Natural killer cell (primary cell): ENCODE measurements around the gene PPIP5K1. TPM values are rescaled to one million over a fixed set of nuclear protein-coding genes. Genes with fewer than 3 reads are reported as not detected.
A peak's percentile ranks its signal among the peaks of the same experiment; 100 is the strongest.

Experiments used
- ATAC-seq, 3 donors: fragments of 150-1000 bp in 2 of 3; fragments of 200-7000 bp in 1 of 3; cut with Tn5 transposase; 1 replicate in 1 of 3; 2 replicates in 2 of 3; pipeline ENCODE4 v1.10.0; 2021; ENCODE audit warnings: mild to moderate bottlenecking in 2 of 3, moderate library complexity in 2 of 3
- DNase-seq, 2 donors: peaks; one replicate each; pipeline versions ENCODE4 v3.0.0 to v3.0.0-alpha.2; 2013 to 2021; ENCODE audit warnings: mixed read lengths in 1 of 2
- H3K27ac ChIP-seq: one replicate; pipeline ENCODE4 v1.5.1; 2013; ENCODE audit warnings: mild to moderate bottlenecking, low read length
- H3K27me3 ChIP-seq: one replicate; pipeline ENCODE4 v1.6.1; 2013; ENCODE audit warnings: low read length; ENCODE audit not compliant: control insufficient read depth, insufficient read depth
- H3K36me3 ChIP-seq: one replicate; pipeline ENCODE4 v1.6.1; 2013; ENCODE audit warnings: low read length; ENCODE audit not compliant: control insufficient read depth, insufficient read depth
- H3K4me1 ChIP-seq: one replicate; pipeline ENCODE4 v1.6.1; 2013; ENCODE audit warnings: low read length; ENCODE audit not compliant: control insufficient read depth, insufficient read depth
- H3K4me3 ChIP-seq: one replicate; pipeline ENCODE4 v1.5.1; 2013; ENCODE audit warnings: low read length
- H3K9me3 ChIP-seq: one replicate; pipeline ENCODE4 v1.6.1; 2013; ENCODE audit warnings: low read length; ENCODE audit not compliant: control insufficient read depth, insufficient read depth
- H3K27ac Mint-ChIP-seq, 2 donors: one replicate each; pipeline ENCODE4 v1.8.0; 2022; ENCODE audit warnings: mild to moderate bottlenecking in 2 of 2, mixed read lengths in 2 of 2, moderate library complexity in 1 of 2
- H3K27me3 Mint-ChIP-seq, 2 donors: one replicate each; pipeline ENCODE4 v1.8.0; 2022; ENCODE audit warnings: low read depth in 2 of 2, mixed read lengths in 2 of 2
- H3K36me3 Mint-ChIP-seq: one replicate; pipeline ENCODE4 v1.8.0; 2022; ENCODE audit warnings: mixed read lengths
- H3K4me1 Mint-ChIP-seq, 2 donors: one replicate each; pipeline ENCODE4 v1.8.0; 2022; ENCODE audit warnings: mixed read lengths in 2 of 2
- H3K4me3 Mint-ChIP-seq: one replicate; pipeline ENCODE4 v1.8.0; 2022; ENCODE audit warnings: mild to moderate bottlenecking, moderate library complexity, mixed read lengths
- H3K9me3 Mint-ChIP-seq, 2 donors: one replicate each; pipeline ENCODE4 v1.8.0; 2022; ENCODE audit warnings: mixed read lengths in 2 of 2
- CTCF ChIP-seq: fragments of 200-600 bp; IDR thresholded peaks from one replicate; pipeline ENCODE4 v1.8.0; 2022; ENCODE audit warnings: antibody characterized with exemption
- WGBS: methylation state at CpG from one replicate; pipeline ENCODE4 v1.1.7; 2013; ENCODE audit warnings: missing lambda C conversion rate; ENCODE audit not compliant: insufficient coverage; 5-methylcytosine and 5-hydroxymethylcytosine counted together
- intact Hi-C: fragments of 100-400 bp; cut with micrococcal nuclease; formaldehyde crosslinking; loops from one replicate; pipeline ENCODE4 v1.14.2; 2022
- total RNA-seq, 4 donors: library from RNA; stranded (reverse); fragments of 120-200 nt in 1 of 4; gene quantifications; one replicate each; pipeline versions ENCODE4 v1.2.3 to v1.2.4, GENCODE V29; 2013 to 2022

The PPIP5K1 gene
- total RNA-seq, 3 donors from 2014 or later (not counting 1 experiment from before 2014, with no cell fraction given): 28.2 to 45.9 (median 38.2) TPM

- H3K9me3 ChIP-seq: no peaks in the 10 kb centered on the region
- Mint-ChIP-seq H3K36me3 (peaks cover 7% of the 10 kb centered on the region), H3K4me1 (peaks cover 24 to 28% of the 10 kb centered on the region in 2 donors), H3K4me3 (peak overlapping the region; percentile 97), H3K9me3 (no peaks in the 10 kb centered on the region), H3K27ac (peak overlapping the region; percentile 93 to 95), H3K27me3 (no peaks in the 10 kb centered on the region)
- no peaks in the 10 kb centered on the region for H3K36me3 ChIP-seq
- no peak for TF ChIP-seq CTCF
- peak overlapping the region; percentile 82 for H3K27ac ChIP-seq
- peaks cover 4% of the 10 kb centered on the region for H3K4me1 ChIP-seq
- 25% methylated on average over 7 of the region's 7 CpGs for WGBS
- ATAC-seq: no peak
- DNase-seq: peak in 1 of 2 donors; percentile 19
- no peaks in the 10 kb centered on the region for H3K27me3 ChIP-seq
- H3K4me3 ChIP-seq: peak overlapping the region; percentile 75
- intact Hi-C loops: no loop called here
Observed at GRCh38 chr15:43492266-43492665, 97.7 kb downstream of the PPIP5K1 start.

GRCh38 chr15:43489191-43489590 is 100.8 kb downstream of the PPIP5K1 start:
- Histone ChIP-seq H3K4me3 (no peak overlapping the region), H3K27me3 (no peaks in the 10 kb centered on the region), H3K27ac (no peak overlapping the region), H3K4me1 (peaks cover 4% of the 10 kb centered on the region), H3K9me3 (no peaks in the 10 kb centered on the region), H3K36me3 (peaks cover 4% of the 10 kb centered on the region)
- ATAC-seq (no peak), DNase-seq (no peak)
- H3K9me3 Mint-ChIP-seq: no peaks in the 10 kb centered on the region
- no peak overlapping the region for H3K4me3 Mint-ChIP-seq
- whole genome bisulfite sequencing: 20% methylated on average over 1 of the region's 1 CpG
- H3K27me3 Mint-ChIP-seq: no peaks in the 10 kb centered on the region
- H3K4me1 Mint-ChIP-seq: peaks cover 24 to 28% of the 10 kb centered on the region in 2 donors
- no peak for TF ChIP-seq CTCF
- H3K27ac Mint-ChIP-seq: no peak overlapping the region
- intact Hi-C loops: no loop called here
- H3K36me3 Mint-ChIP-seq: peaks cover 7% of the 10 kb centered on the region

- Histone ChIP-seq H3K27ac (no peak overlapping the region), H3K36me3 (peaks cover 6% of the 10 kb centered on the region), H3K4me1 (peaks cover 4% of the 10 kb centered on the region), H3K9me3 (no peaks in the 10 kb centered on the region), H3K4me3 (no peak overlapping the region), H3K27me3 (no peaks in the 10 kb centered on the region)
- ATAC-seq: no peak
- H3K9me3 Mint-ChIP-seq: no peaks in the 10 kb centered on the region
- DNase-seq: no peak
- no peak overlapping the region for H3K4me3 Mint-ChIP-seq
- intact Hi-C loops: no loop called here
- H3K4me1 Mint-ChIP-seq: peaks cover 23 to 28% of the 10 kb centered on the region in 2 donors
- TF ChIP-seq CTCF: no peak
- 100% methylated on average over 2 of the region's 3 CpGs for WGBS
- no peaks in the 10 kb centered on the region for H3K27me3 Mint-ChIP-seq
- no peak overlapping the region for H3K27ac Mint-ChIP-seq
- H3K36me3 Mint-ChIP-seq: peaks cover 7% of the 10 kb centered on the region
Observed at GRCh38 chr15:43488790-43489189, 101.2 kb downstream of the PPIP5K1 start.

- H3K27ac Mint-ChIP-seq: no peak overlapping the region
- H3K4me3 Mint-ChIP-seq: no peak overlapping the region
- no peak overlapping the region for H3K4me3 ChIP-seq
- peaks cover 6% of the 10 kb centered on the region for H3K36me3 ChIP-seq
- no peak for TF ChIP-seq CTCF
- H3K4me1 Mint-ChIP-seq: peaks cover 14 to 17% of the 10 kb centered on the region in 2 donors
- intact Hi-C loops: no loop called here
- no peak overlapping the region for H3K27ac ChIP-seq
- H3K9me3 ChIP-seq: no peaks in the 10 kb centered on the region
- no peaks in the 10 kb centered on the region for H3K27me3 ChIP-seq
- WGBS: 91% methylated on average over 6 of the region's 6 CpGs
- no peaks in the 10 kb centered on the region for H3K9me3 Mint-ChIP-seq
- no peak for ATAC-seq
- H3K4me1 ChIP-seq: no peaks in the 10 kb centered on the region
- no peaks in the 10 kb centered on the region for H3K36me3 Mint-ChIP-seq
- no peaks in the 10 kb centered on the region for H3K27me3 Mint-ChIP-seq
- DNase-seq: no peak
Observed at GRCh38 chr15:43487271-43487895, 102.6 kb downstream of the PPIP5K1 start.
